Prostate gland (tissue), 2 donors: Measurements from ENCODE around the gene ORAI3. TPM values are rescaled to one million over a fixed set of nuclear protein-coding genes. Genes with fewer than 3 reads are reported as not detected.
A peak's percentile ranks its signal among the peaks of the same experiment; 100 is the strongest.

Source experiments
- DNase-seq: peaks from one replicate; pipeline ENCODE4 v3.0.0-alpha.2; 2019; ENCODE audit warnings: low spot score
- H3K27ac ChIP-seq, 2 donors: fragments of 200-600 bp; sonication (generic); 2 replicates each; pipeline ENCODE4 v1.5.1; 2017 to 2019
- H3K27me3 ChIP-seq: fragments of 200-600 bp; sonication (generic); replicated peaks from 2 replicates; pipeline ENCODE4 v1.5.1; 2019; ENCODE audit not compliant: insufficient read depth
- H3K36me3 ChIP-seq, 2 donors: fragments of 200-600 bp; sonication (generic); 1 replicate in 1 of 2; 2 replicates in 1 of 2; pipeline versions ENCODE4 v1.5.1 to v1.8.1; 2017 to 2019
- H3K4me1 ChIP-seq: fragments of 200-600 bp; sonication (generic); replicated peaks from 2 replicates; pipeline ENCODE4 v1.5.1; 2019
- H3K4me3 ChIP-seq, 2 donors: fragments of 200-600 bp; sonication (generic); 2 replicates each; pipeline ENCODE4 v1.5.1; 2017 to 2019
- H3K9me3 ChIP-seq: fragments of 200-600 bp; sonication (generic); 2 replicates; pipeline ENCODE4 v1.5.1; 2017
- CTCF ChIP-seq, 4 experiments: fragments of 200-600 bp in 2 of 4; fragments of 450-650 bp in 2 of 4; sonication (generic) in 2 of 4; IDR thresholded peaks; 1 replicate in 3 of 4; 2 replicates in 1 of 4; pipeline ENCODE4 v1.5.1; 2016 to 2019; ENCODE audit warnings: antibody characterized with exemption in 4 of 4, mild to moderate bottlenecking in 2 of 4, moderate library complexity in 2 of 4
- POLR2A ChIP-seq: fragments of 450-650 bp; IDR thresholded peaks from one replicate; pipeline ENCODE4 v1.6.1; 2016; ENCODE audit warnings: antibody characterized with exemption, mild to moderate bottlenecking
- POLR2AphosphoS5 ChIP-seq: sonication (generic); formaldehyde crosslinking; IDR thresholded peaks from one replicate; pipeline ENCODE4 v1.6.1; 2017; ENCODE audit warnings: antibody characterized with exemption
- WGBS: methylation state at CpG from one replicate; pipeline ENCODE4 v1.1.5; 2018; 5-methylcytosine and 5-hydroxymethylcytosine counted together
- intact Hi-C: fragments of 100-400 bp; cut with DNase I; formaldehyde crosslinking; loops from one replicate; pipeline ENCODE4 v1.14.2; 2022
- total RNA-seq, 2 donors: library from RNA; depleted of rRNA; stranded (reverse); fragments of >200 nt; gene quantifications; one replicate each; pipeline ENCODE4 v1.1.0, GENCODE V29; 2016

Gene ORAI3
- total RNA-seq, 2 donors from 2014 or later = 74.6 to 114 TPM

DNA sequence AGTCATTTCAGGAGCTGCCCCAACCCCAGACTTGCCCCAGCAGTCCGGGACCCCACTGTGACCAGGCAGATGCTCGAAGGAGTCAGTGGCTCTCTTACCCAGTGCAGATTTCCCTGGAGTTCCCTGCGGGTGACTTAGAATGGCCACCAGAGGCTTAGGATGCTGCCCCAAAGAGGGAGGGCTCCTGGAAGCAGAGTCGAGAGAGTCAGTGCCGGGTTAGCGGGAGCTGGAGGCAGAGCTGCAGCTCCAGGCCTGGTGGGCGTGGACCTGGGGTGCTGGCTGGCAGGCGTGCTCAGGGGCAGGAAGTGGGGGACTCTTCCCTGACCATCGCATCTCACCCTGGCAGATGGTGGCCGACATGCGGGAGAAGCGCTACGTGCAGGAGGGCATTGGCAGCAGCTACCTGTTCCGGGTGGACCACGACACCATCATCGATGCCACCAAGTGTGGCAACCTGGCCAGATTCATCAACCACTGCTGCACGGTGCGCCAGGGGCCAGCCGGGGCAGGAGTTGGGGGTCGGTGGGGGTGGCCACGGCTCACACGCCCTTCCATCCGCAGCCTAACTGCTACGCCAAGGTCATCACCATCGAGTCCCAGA lies 34.5 kb downstream of the ORAI3 start:
- Histone ChIP-seq H3K36me3 (peaks cover 5 to 19% of the 10 kb centered on the region in 2 donors), H3K4me1 (no peaks in the 10 kb centered on the region), H3K4me3 (no peak overlapping the region), H3K27ac (no peak overlapping the region), H3K9me3 (no peaks in the 10 kb centered on the region), H3K27me3 (no peaks in the 10 kb centered on the region)
- no peak for DNase-seq
- no peak for TF ChIP-seq POLR2A
- no peak for TF ChIP-seq CTCF (IDR thresholded peaks at IDR 0.05)
- TF ChIP-seq POLR2AphosphoS5 = no peak
- intact Hi-C loops = loop anchor here (5.0 to 10.0 kb wide), 3 partner anchors 111 to 891 kb away; partner anchors contain the start of genes VKORC1 and ZNF267
- 81% methylated on average over 25 of the region's 25 CpGs for WGBS

GRCh38 chr16:30983898-30984610 lies 35.2 kb downstream of the ORAI3 start:
- H3K9me3 ChIP-seq = no peaks in the 10 kb centered on the region
- intact Hi-C loops = loop anchor here (2.0 to 10.0 kb wide), 5 partner anchors 49 to 891 kb away; partner anchors contain the start of genes STX4, VKORC1, ZNF267 and ZNF843
- H3K4me3 ChIP-seq = no peak overlapping the region
- no peaks in the 10 kb centered on the region for H3K27me3 ChIP-seq
- 77% methylated on average over 14 of the region's 14 CpGs for WGBS
- TF ChIP-seq POLR2A (no peak), POLR2AphosphoS5 (no peak), CTCF (IDR thresholded peaks at IDR 0.05) (no peak)
- peaks cover 5 to 14% of the 10 kb centered on the region in 2 donors for H3K36me3 ChIP-seq
- no peaks in the 10 kb centered on the region for H3K4me1 ChIP-seq
- H3K27ac ChIP-seq = no peak overlapping the region
- no peak for DNase-seq

- TF ChIP-seq POLR2AphosphoS5 (peak; percentile 70), CTCF (IDR thresholded peaks at IDR 0.05) (peak; percentile 86 to 98 (median 94)), POLR2A (peak; percentile 14)
- 33% methylated on average over 24 of the region's 24 CpGs for WGBS
- H3K9me3 ChIP-seq = no peaks in the 10 kb centered on the region
- peak within 1 kb of the TSS; percentile 21 to 34 for H3K4me3 ChIP-seq
- H3K27me3 ChIP-seq = no peaks in the 10 kb centered on the region
- H3K36me3 ChIP-seq = peaks cover 5 to 6% of the 10 kb centered on the region in 2 donors
- peak; percentile 81 for DNase-seq
- intact Hi-C loops = loop anchor here (2.0 to 10.0 kb wide), 5 partner anchors 48 to 890 kb away; partner anchors contain the start of genes STX4, VKORC1, ZNF267 and ZNF843
- H3K27ac ChIP-seq = peak within 1 kb of the TSS; percentile 16 to 61
- H3K4me1 ChIP-seq = no peaks in the 10 kb centered on the region
Measured at GRCh38 chr16:30984669-30985400, 36.0 kb downstream of the ORAI3 start, which contains the start of gene HSD3B7. HSD3B7 (plus strand) TSS chr16:30985207; CDS start chr16:30985659, 452 bp downstream.

GRCh38 chr16:30985401-30986128 lies 36.7 kb downstream of the ORAI3 start:
- peak overlapping the region; percentile 16 to 61 for H3K27ac ChIP-seq
- peak; percentile 70 for DNase-seq
- WGBS = 48% methylated on average over 19 of the region's 20 CpGs

More at GRCh38 chr16:30985401-30986128, 36.7 kb downstream of the ORAI3 start:
- Histone ChIP-seq H3K4me1 (no peaks in the 10 kb centered on the region), H3K9me3 (no peaks in the 10 kb centered on the region), H3K36me3 (peaks cover 5% of the 10 kb centered on the region in 2 donors), H3K4me3 (peak overlapping the region; percentile 21 to 34), H3K27me3 (no peaks in the 10 kb centered on the region)
- TF ChIP-seq POLR2A = no peak
- TF ChIP-seq CTCF (IDR thresholded peaks at IDR 0.05) = peak in 2 of 4 experiments; percentile 22 to 50
- intact Hi-C loops = loop anchor here (2.0 to 10.0 kb wide), 4 partner anchors 47 to 889 kb away; partner anchors contain the start of genes STX4, VKORC1, ZNF267 and ZNF843
